ENCODE data around the gene CAMP. TPM values are rescaled to one million over a fixed set of nuclear protein-coding genes. Genes with fewer than 3 reads are reported as not detected.
A peak's percentile ranks its signal among the peaks of the same experiment; 100 is the strongest.

CAMP gene
- total RNA-seq, 4 donors from 2014 or later, result 0.65 to 0.83 TPM; not detected in 2

GRCh38 chr3:48243886-48244285, 20.6 kb downstream of the CAMP start:
- Histone ChIP-seq H3K9me3 (no peaks in the 10 kb centered on the region), H3K4me1 (peaks cover 5 to 49% (median 24%) of the 10 kb centered on the region in 4 donors), H3K27ac (replicated peaks in 1 of 4) (no peak overlapping the region), H3K27me3 (no peaks in the 10 kb centered on the region), H3K4me3 (no peak overlapping the region), H3K36me3 (peaks cover 0 to 12% (median 3%) of the 10 kb centered on the region in 4 donors)
- 95% methylated on average over 2 of the region's 2 CpGs for WGBS
- no peak for DNase-seq (ENCODE audit: extremely low spot score)
- no peak for TF ChIP-seq CTCF (IDR thresholded peaks at IDR 0.05)
- TF ChIP-seq POLR2A (IDR thresholded peaks at IDR 0.05; ENCODE audit: low read depth), result no peak
- no peak for TF ChIP-seq POLR2AphosphoS5 (IDR thresholded peaks at IDR 0.05)
- intact Hi-C loops (cut with DNase I), result no loop called here

- no peaks in the 10 kb centered on the region for H3K9me3 ChIP-seq
- DNase-seq (ENCODE audit: extremely low spot score), result no peak
Observed at GRCh38 chr3:48244461-48244860, 21.2 kb downstream of the CAMP start.

GRCh38 chr3:48245136-48245535, 21.8 kb downstream of the CAMP start:
- H3K27ac ChIP-seq (replicated peaks in 1 of 4), result no peak overlapping the region
- H3K36me3 ChIP-seq, result peaks cover 0 to 24% (median 14%) of the 10 kb centered on the region in 4 donors
- no peaks in the 10 kb centered on the region for H3K9me3 ChIP-seq
- intact Hi-C loops (cut with DNase I), result no loop called here
- 82% methylated on average over 7 of the region's 7 CpGs for WGBS
- no peak overlapping the region for H3K4me3 ChIP-seq
- DNase-seq (ENCODE audit: extremely low spot score), result no peak
- TF ChIP-seq POLR2A (IDR thresholded peaks at IDR 0.05; ENCODE audit: low read depth) (no peak), CTCF (IDR thresholded peaks at IDR 0.05) (no peak), POLR2AphosphoS5 (IDR thresholded peaks at IDR 0.05) (no peak), EP300 (IDR thresholded peaks at IDR 0.05) (no peak)
- H3K4me1 ChIP-seq, result peaks cover 5 to 44% (median 23%) of the 10 kb centered on the region in 4 donors
- H3K27me3 ChIP-seq, result no peaks in the 10 kb centered on the region

More at GRCh38 chr3:48244461-48244860, 21.2 kb downstream of the CAMP start:
- Histone ChIP-seq H3K36me3 (peaks cover 0 to 18% (median 8%) of the 10 kb centered on the region in 4 donors), H3K27me3 (no peaks in the 10 kb centered on the region), H3K4me3 (no peak overlapping the region), H3K27ac (replicated peaks in 1 of 4) (no peak overlapping the region), H3K4me1 (peaks cover 5 to 49% (median 24%) of the 10 kb centered on the region in 4 donors)
- TF ChIP-seq CTCF (IDR thresholded peaks at IDR 0.05) (no peak), POLR2AphosphoS5 (IDR thresholded peaks at IDR 0.05) (no peak), EP300 (IDR thresholded peaks at IDR 0.05) (no peak), POLR2A (IDR thresholded peaks at IDR 0.05; ENCODE audit: low read depth) (no peak)
- 86% methylated on average over 1 of the region's 1 CpG for WGBS
- intact Hi-C loops (cut with DNase I), result no loop called here

- WGBS, result 88% methylated on average over 1 of the region's 1 CpG
Observed at GRCh38 chr3:48247401-48247811, 24.1 kb downstream of the CAMP start.

More at GRCh38 chr3:48247401-48247811, 24.1 kb downstream of the CAMP start:
- peaks cover 0 to 43% (median 26%) of the 10 kb centered on the region in 4 donors for H3K36me3 ChIP-seq
- no peak overlapping the region for H3K4me3 ChIP-seq
- H3K27me3 ChIP-seq, result no peaks in the 10 kb centered on the region
- peak overlapping the region in 1 of 4 donors; percentile 4 for H3K27ac ChIP-seq (replicated peaks in 1 of 4)
- TF ChIP-seq POLR2A (IDR thresholded peaks at IDR 0.05; ENCODE audit: low read depth), result no peak
- TF ChIP-seq CTCF (IDR thresholded peaks at IDR 0.05), result no peak
- no peak for TF ChIP-seq EP300 (IDR thresholded peaks at IDR 0.05)
- TF ChIP-seq POLR2AphosphoS5 (IDR thresholded peaks at IDR 0.05), result no peak
- intact Hi-C loops (cut with DNase I), result no loop called here
- H3K9me3 ChIP-seq, result no peaks in the 10 kb centered on the region
- no peak for DNase-seq (ENCODE audit: extremely low spot score)
- peaks cover 0 to 27% (median 6%) of the 10 kb centered on the region in 4 donors for H3K4me1 ChIP-seq

All from esophagus muscularis mucosa (tissue), 4 donors.